Activated CD4-positive, alpha-beta T cell treated with anti-CD3 and anti-CD28 coated beads for 4 hours (primary cell): ENCODE data around the gene MAGEB3.

Experiments used
- DNase-seq, 2 donors: peaks; one replicate each; pipeline ENCODE4 v3.0.0-alpha.2; 2020

The MAGEB3 gene

GRCh38 chrX:30280428-30280827 lies 50.0 kb downstream of the MAGEB3 start:
- DNase-seq, result no peak

GRCh38 chrX:30282527-30282926 lies 52.1 kb downstream of the MAGEB3 start:
- DNase-seq, result no peak

GRCh38 chrX:30283456-30284200 lies 53.2 kb downstream of the MAGEB3 start:
- no peak for DNase-seq
